Measurements from ENCODE around the gene TRIM31. TPM values are rescaled to one million over a fixed set of nuclear protein-coding genes. Genes with fewer than 3 reads are reported as not detected.

TRIM31 gene
- polyA plus RNA-seq, 1 donor (not counting 4 experiments of a cell fraction or from before 2014, with no cell fraction given), result not detected

DNA sequence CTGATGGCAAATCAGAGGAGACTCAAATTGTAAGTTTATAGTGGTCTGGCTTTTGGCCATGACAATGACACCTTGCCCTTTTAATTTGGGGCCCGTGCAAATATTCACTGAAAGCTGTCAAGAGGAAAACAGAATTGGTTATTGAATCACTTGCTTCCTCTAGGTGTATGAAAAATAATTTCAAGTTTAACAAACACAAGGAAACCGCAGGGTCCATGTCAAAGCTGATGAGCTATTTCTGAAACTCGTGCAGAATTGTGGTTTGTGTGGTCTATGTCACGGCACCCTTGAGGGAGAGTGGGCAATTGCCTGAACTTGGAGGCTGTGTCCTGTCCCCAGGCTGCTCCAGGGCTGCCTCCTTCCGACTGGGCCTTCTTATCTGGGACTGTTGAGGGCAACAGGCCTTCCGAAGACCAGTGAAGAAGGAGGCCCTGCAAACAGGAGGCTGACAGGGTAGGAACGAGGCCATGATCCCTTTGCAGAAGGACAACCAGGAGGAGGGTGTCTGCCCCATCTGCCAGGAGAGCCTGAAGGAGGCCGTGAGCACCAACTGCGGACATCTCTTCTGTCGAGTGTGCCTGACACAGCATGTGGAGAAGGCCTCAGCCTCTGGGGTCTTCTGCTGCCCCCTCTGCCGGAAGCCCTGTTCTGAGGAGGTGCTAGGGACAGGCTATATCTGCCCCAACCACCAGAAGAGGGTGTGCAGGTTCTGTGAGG, 23.8 kb upstream of the TRIM31 start:
- dilution Hi-C loops (cut with MboI; ENCODE audit: extremely low pct_ligation_motif_present, low sequenced_read_pairs), result loop anchor here (10.0 kb wide), 1 partner anchor 62 kb away; the partner anchor contains the start of gene RNF39
- H3K36me3 ChIP-seq (ENCODE audit: control insufficient read depth in 2 of 2, extremely low read depth in 1 of 2, insufficient read depth in 2 of 2, low read length in 2 of 2), result no peaks in the 10 kb centered on the region
- no peak overlapping the region for H3K4me2 ChIP-seq (ENCODE audit: control insufficient read depth, extremely low read depth, insufficient read depth, low read depth, low read length)
- DNase-seq (ENCODE audit: low read depth, low spot score) (no peak), FAIRE-seq (no peak)
- H3K9me1 ChIP-seq (ENCODE audit: control insufficient read depth, extremely low read depth, insufficient read depth, low read length), result no peaks in the 10 kb centered on the region
- peaks cover 19% of the 10 kb centered on the region for H3K27me3 ChIP-seq (ENCODE audit: control insufficient read depth, extremely low read depth, insufficient read depth, low read length)
- H3K9me3 ChIP-seq (ENCODE audit: control insufficient read depth, low read depth, low read length), result no peaks in the 10 kb centered on the region
- no peaks in the 10 kb centered on the region for H3K79me2 ChIP-seq (ENCODE audit: control insufficient read depth, insufficient read depth, low read length)
- no peak for TF ChIP-seq EZH2 (IDR thresholded peaks at IDR 0.05; ENCODE audit: low read length)
- TF ChIP-seq, protein P1, sequence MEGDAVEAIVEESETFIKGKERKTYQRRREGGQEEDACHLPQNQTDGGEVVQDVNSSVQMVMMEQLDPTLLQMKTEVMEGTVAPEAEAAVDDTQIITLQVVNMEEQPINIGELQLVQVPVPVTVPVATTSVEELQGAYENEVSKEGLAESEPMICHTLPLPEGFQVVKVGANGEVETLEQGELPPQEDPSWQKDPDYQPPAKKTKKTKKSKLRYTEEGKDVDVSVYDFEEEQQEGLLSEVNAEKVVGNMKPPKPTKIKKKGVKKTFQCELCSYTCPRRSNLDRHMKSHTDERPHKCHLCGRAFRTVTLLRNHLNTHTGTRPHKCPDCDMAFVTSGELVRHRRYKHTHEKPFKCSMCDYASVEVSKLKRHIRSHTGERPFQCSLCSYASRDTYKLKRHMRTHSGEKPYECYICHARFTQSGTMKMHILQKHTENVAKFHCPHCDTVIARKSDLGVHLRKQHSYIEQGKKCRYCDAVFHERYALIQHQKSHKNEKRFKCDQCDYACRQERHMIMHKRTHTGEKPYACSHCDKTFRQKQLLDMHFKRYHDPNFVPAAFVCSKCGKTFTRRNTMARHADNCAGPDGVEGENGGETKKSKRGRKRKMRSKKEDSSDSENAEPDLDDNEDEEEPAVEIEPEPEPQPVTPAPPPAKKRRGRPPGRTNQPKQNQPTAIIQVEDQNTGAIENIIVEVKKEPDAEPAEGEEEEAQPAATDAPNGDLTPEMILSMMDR (optimal IDR thresholded peaks at IDR 0.05 in 1 of 3, IDR thresholded peaks at IDR 0.05 in 1 of 3, conservative IDR thresholded peaks at IDR 0.05 in 1 of 3; ENCODE audit: extremely low read depth in 1 of 3, insufficient read depth in 2 of 3, low read length in 3 of 3), result no peak
- no peak overlapping the region for H3K27ac ChIP-seq (ENCODE audit: control insufficient read depth, insufficient read depth, low read length)
- no peaks in the 10 kb centered on the region for H4K20me1 ChIP-seq (ENCODE audit: control insufficient read depth, extremely low read depth, insufficient read depth, low read length)
- H3K9ac ChIP-seq (ENCODE audit: control insufficient read depth, extremely low read depth, insufficient read depth, low read length), result no peak overlapping the region
- H3K4me1 ChIP-seq (ENCODE audit: control insufficient read depth, extremely low read depth, insufficient read depth, low read length), result no peaks in the 10 kb centered on the region
- H2AFZ ChIP-seq (ENCODE audit: control insufficient read depth, low read length), result no peak overlapping the region
- H3K4me3 ChIP-seq (ENCODE audit: control insufficient read depth in 2 of 3, extremely low read depth in 1 of 3, insufficient read depth in 2 of 3, low read depth in 1 of 3, low read length in 3 of 3), result no peak overlapping the region

DNA sequence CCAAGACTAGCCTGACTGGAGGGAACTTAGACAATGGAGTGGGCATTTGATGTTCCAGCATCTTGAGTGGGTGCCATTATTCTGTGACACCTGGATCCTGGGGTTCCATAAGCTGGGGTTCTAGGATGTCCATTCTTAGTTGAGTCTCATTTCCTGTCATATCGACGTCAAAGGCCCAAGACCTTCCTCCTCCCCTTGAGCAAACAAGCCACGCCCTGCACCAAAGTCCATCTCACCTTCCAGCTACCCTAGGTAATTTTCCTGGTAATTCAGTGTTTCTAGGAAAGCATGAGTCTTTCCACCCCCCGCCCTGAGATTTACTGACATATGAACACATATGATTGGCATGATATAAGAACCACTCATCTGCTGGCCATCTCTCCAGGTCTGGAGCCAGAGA, 22.9 kb upstream of the TRIM31 start, which contains the start of gene TRIM40:
Gene TRIM40, plus strand, starts transcription at position 384 of the 400 bp plus-strand sequence. CDS start 897 bp downstream, outside the sequence.
- TF ChIP-seq, protein P1 (optimal IDR thresholded peaks at IDR 0.05 in 1 of 3, IDR thresholded peaks at IDR 0.05 in 1 of 3, conservative IDR thresholded peaks at IDR 0.05 in 1 of 3; ENCODE audit: extremely low read depth in 1 of 3, insufficient read depth in 2 of 3, low read length in 3 of 3), result no peak
- no peak for TF ChIP-seq EZH2 (IDR thresholded peaks at IDR 0.05; ENCODE audit: low read length)

More for the DNA sequence above, 22.9 kb upstream of the TRIM31 start, which contains the start of gene TRIM40:
- Histone ChIP-seq H4K20me1 (ENCODE audit: control insufficient read depth, extremely low read depth, insufficient read depth, low read length) (no peaks in the 10 kb centered on the region), H3K27me3 (ENCODE audit: control insufficient read depth, extremely low read depth, insufficient read depth, low read length) (peaks cover 18% of the 10 kb centered on the region), H3K79me2 (ENCODE audit: control insufficient read depth, insufficient read depth, low read length) (no peaks in the 10 kb centered on the region), H2AFZ (ENCODE audit: control insufficient read depth, low read length) (no peak within 1 kb of the TSS), H3K27ac (ENCODE audit: control insufficient read depth, insufficient read depth, low read length) (no peak within 1 kb of the TSS), H3K9ac (ENCODE audit: control insufficient read depth, extremely low read depth, insufficient read depth, low read length) (no peak within 1 kb of the TSS), H3K9me3 (ENCODE audit: control insufficient read depth, low read depth, low read length) (no peaks in the 10 kb centered on the region), H3K4me2 (ENCODE audit: control insufficient read depth, extremely low read depth, insufficient read depth, low read depth, low read length) (no peak within 1 kb of the TSS), H3K36me3 (ENCODE audit: control insufficient read depth in 2 of 2, extremely low read depth in 1 of 2, insufficient read depth in 2 of 2, low read length in 2 of 2) (no peaks in the 10 kb centered on the region), H3K9me1 (ENCODE audit: control insufficient read depth, extremely low read depth, insufficient read depth, low read length) (no peaks in the 10 kb centered on the region), H3K4me3 (ENCODE audit: control insufficient read depth in 2 of 3, extremely low read depth in 1 of 3, insufficient read depth in 2 of 3, low read depth in 1 of 3, low read length in 3 of 3) (no peak within 1 kb of the TSS), H3K4me1 (ENCODE audit: control insufficient read depth, extremely low read depth, insufficient read depth, low read length) (peaks cover 1% of the 10 kb centered on the region)
- dilution Hi-C loops (cut with MboI; ENCODE audit: extremely low pct_ligation_motif_present, low sequenced_read_pairs), result loop anchor here (10.0 kb wide), 1 partner anchor 61 kb away; the partner anchor contains the start of gene RNF39
- FAIRE-seq (no peak), DNase-seq (ENCODE audit: low read depth, low spot score) (no peak)

Measured in keratinocyte (primary cell).